HCT116 (cell line): ENCODE measurements around the gene LSM2.

Experiments
- CTCF ChIP-seq, 3 experiments: fragments of 200-600 bp in 1 of 3; sonication (generic) in 1 of 3; IDR thresholded peaks in 2 of 3; conservative IDR thresholded peaks in 1 of 3; 2 replicates each; pipeline ENCODE4 v1.5.1; 2012 to 2017; ENCODE audit warnings: low read depth in 2 of 3, low read length in 2 of 3, antibody characterized with exemption in 1 of 3, borderline replicate concordance in 1 of 3, control low read depth in 1 of 3, mild to moderate bottlenecking in 1 of 3, mixed read lengths in 1 of 3, mixed run types in 1 of 3, moderate library complexity in 1 of 3; ENCODE audit not compliant: insufficient read depth in 1 of 3
- POLR2AphosphoS5 ChIP-seq: IDR thresholded peaks from 2 replicates; pipeline ENCODE4 v1.6.1; 2011; ENCODE audit warnings: mild to moderate bottlenecking, low read depth, low read length, moderate library complexity

- TF ChIP-seq CTCF (IDR thresholded peaks at IDR 0.05 in 2 of 3, conservative IDR thresholded peaks at IDR 0.05 in 1 of 3; ENCODE audit: borderline replicate concordance in 1 of 3, insufficient read depth in 1 of 3, low read depth in 2 of 3, low read length in 2 of 3) (no peak), POLR2AphosphoS5 (no peak)
Measured at GRCh38 chr6:31770860-31771259, 35.9 kb downstream of the LSM2 start.
